Left ventricle myocardium inferior (tissue), 1 donor: ENCODE measurements around the gene TAF1. TPM values are rescaled to one million over a fixed set of nuclear protein-coding genes. Genes with fewer than 3 reads are reported as not detected.
A peak's percentile ranks its signal among the peaks of the same experiment; 100 is the strongest.
"Not testable (repeated sequence)": the region's sequence is repeated elsewhere in the genome, so short reads cannot be mapped to it uniquely, and the experiment has no call there.

Experiments used
- DNase-seq: peaks from one replicate; pipeline ENCODE4 v3.0.0-alpha.2; 2020
- H3K27ac ChIP-seq: fragments of 200-600 bp; replicated peaks from 2 replicates; pipeline ENCODE4 v1.8.0; 2021
- H3K27me3 ChIP-seq: fragments of 200-600 bp; 2 replicates; pipeline ENCODE4 v1.8.0; 2021; ENCODE audit warnings: low read depth
- H3K36me3 ChIP-seq: fragments of 200-600 bp; 2 replicates; pipeline ENCODE4 v1.8.0; 2021
- H3K4me1 ChIP-seq: fragments of 200-600 bp; 2 replicates; pipeline ENCODE4 v1.8.0; 2021
- H3K4me3 ChIP-seq: fragments of 200-600 bp; 2 replicates; pipeline ENCODE4 v1.8.0; 2021; ENCODE audit warnings: mild to moderate bottlenecking, moderate library complexity
- H3K9me3 ChIP-seq: fragments of 200-600 bp; replicated peaks from 2 replicates; pipeline ENCODE4 v1.8.0; 2021
- intact Hi-C: fragments of 100-400 bp; cut with micrococcal nuclease; formaldehyde crosslinking; loops from one replicate; pipeline ENCODE4 v1.11.0; 2022
- total RNA-seq: library from RNA; stranded (reverse); fragmentation: NEBNext Ultra II Directional; extraction: Animal tissue kit (Norgen Biotek cat#: 25700); gene quantifications from one replicate; pipeline ENCODE4 v1.2.1, GENCODE V29; 2021
- TF ChIP-seq, protein P1 (sequence below): fragments of 200-600 bp; IDR thresholded peaks from 2 replicates; pipeline ENCODE4 v1.8.0; 2021; ENCODE audit warnings: antibody characterized with exemption, mild to moderate bottlenecking, borderline replicate concordance
- donor health status: DM: no; HTN: yes; CAD: no; lungs with severe emphysema.

The TAF1 gene
- total RNA-seq, 1 donor from 2014 or later: 15.9 TPM

- intact Hi-C loops: no loop called here
- TF ChIP-seq, protein P1, sequence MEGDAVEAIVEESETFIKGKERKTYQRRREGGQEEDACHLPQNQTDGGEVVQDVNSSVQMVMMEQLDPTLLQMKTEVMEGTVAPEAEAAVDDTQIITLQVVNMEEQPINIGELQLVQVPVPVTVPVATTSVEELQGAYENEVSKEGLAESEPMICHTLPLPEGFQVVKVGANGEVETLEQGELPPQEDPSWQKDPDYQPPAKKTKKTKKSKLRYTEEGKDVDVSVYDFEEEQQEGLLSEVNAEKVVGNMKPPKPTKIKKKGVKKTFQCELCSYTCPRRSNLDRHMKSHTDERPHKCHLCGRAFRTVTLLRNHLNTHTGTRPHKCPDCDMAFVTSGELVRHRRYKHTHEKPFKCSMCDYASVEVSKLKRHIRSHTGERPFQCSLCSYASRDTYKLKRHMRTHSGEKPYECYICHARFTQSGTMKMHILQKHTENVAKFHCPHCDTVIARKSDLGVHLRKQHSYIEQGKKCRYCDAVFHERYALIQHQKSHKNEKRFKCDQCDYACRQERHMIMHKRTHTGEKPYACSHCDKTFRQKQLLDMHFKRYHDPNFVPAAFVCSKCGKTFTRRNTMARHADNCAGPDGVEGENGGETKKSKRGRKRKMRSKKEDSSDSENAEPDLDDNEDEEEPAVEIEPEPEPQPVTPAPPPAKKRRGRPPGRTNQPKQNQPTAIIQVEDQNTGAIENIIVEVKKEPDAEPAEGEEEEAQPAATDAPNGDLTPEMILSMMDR: no peak
- H3K27me3 ChIP-seq: no peaks in the 10 kb centered on the region
- H3K9me3 ChIP-seq: peaks cover 12% of the 10 kb centered on the region
- no peaks in the 10 kb centered on the region for H3K4me1 ChIP-seq
- no peak overlapping the region for H3K4me3 ChIP-seq
- H3K27ac ChIP-seq: no peak overlapping the region
- no peak for DNase-seq
- no peaks in the 10 kb centered on the region for H3K36me3 ChIP-seq
Observed at GRCh38 chrX:71326394-71326793, 39.8 kb upstream of the TAF1 start.

DNA sequence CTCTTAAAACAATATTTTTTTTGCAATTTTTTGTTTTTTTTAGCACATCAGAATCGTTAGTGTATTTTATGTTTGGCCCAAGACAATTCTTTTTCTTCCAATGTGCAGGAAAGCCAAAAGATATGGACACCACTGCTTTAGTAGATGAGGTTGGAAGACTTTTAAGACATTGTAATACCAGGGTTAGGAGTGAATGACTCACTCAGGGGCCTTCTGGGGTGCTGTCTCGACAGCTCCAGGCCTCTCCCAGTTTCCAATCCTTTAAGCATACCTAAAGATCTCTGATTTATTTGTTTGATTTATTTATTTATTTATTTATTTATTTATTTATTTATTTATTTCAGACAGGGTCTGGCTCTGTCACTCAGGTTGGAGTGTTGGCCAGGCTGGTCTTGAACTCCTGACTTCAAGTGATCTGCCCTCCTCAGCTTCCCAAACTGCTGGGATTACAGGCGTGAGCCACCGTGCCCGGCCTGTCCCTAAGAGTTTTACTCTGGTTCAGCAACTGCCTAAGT, 16.9 kb upstream of the TAF1 start:
- H3K27me3 ChIP-seq, H3K4me3 ChIP-seq, H3K9me3 ChIP-seq, DNase-seq, H3K36me3 ChIP-seq, H3K4me1 ChIP-seq, intact Hi-C loops, H3K27ac ChIP-seq: not testable (repeated sequence)

- DNase-seq: not testable (repeated sequence)
Observed at GRCh38 chrX:71349867-71350266, 16.3 kb upstream of the TAF1 start.

DNA sequence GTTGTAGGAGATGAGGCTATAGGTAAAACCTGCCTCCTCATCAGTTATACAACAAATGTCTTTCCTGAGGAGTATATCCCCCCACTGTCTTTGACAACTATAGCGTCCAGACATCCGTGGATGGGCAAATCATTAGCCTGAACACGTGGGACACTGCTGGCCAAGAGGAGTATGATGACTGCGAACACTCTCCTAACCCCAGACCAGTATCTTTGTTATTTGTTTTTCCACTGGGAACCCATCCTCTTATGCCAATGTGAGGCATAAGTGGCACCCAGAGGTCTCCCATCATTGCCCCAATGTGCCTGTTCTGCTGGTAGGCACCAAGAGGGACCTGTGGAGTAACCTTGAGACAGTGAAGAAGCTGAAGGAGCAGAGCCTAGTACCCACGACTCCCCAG, 13.7 kb upstream of the TAF1 start:
- H3K27ac ChIP-seq, H3K4me3 ChIP-seq, H3K36me3 ChIP-seq, H3K9me3 ChIP-seq, H3K27me3 ChIP-seq, intact Hi-C loops, DNase-seq, H3K4me1 ChIP-seq: not testable (repeated sequence)

More at GRCh38 chrX:71349867-71350266, 16.3 kb upstream of the TAF1 start:
- H3K4me1 ChIP-seq, H3K27me3 ChIP-seq, H3K9me3 ChIP-seq, H3K4me3 ChIP-seq, H3K36me3 ChIP-seq, intact Hi-C loops, H3K27ac ChIP-seq: not testable (repeated sequence)

DNA sequence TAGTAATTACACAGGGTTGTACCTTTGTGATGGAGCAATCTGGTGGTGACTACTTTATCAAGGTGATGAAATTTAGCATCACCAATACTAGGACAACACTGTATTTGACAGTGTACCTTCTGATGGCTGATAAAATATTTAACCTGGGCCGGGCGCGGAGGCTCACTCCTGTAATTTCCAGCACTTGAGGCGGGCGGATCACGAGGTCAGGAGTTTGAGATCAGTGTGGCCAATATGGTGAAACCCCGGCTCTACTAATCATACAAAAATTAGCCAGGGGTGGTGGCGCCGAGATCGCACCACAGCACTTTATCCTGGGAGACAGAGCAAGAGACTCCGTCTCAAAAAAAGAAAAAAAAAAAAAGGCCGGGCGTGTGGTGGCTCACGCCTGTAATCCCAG, 1.9 kb upstream of the TAF1 start:
- peaks cover 23% of the 10 kb centered on the region for H3K4me1 ChIP-seq
- H3K4me3 ChIP-seq: no peak overlapping the region
- no peak overlapping the region for H3K27ac ChIP-seq
- H3K36me3 ChIP-seq: no peaks in the 10 kb centered on the region
- TF ChIP-seq, protein P1: no peak
- no peak for DNase-seq
- no peaks in the 10 kb centered on the region for H3K27me3 ChIP-seq
- intact Hi-C loops: no loop called here
- no peaks in the 10 kb centered on the region for H3K9me3 ChIP-seq

- Histone ChIP-seq H3K9me3 (no peaks in the 10 kb centered on the region), H3K27me3 (no peaks in the 10 kb centered on the region), H3K4me1 (peaks cover 23% of the 10 kb centered on the region), H3K36me3 (peaks cover 5% of the 10 kb centered on the region), H3K4me3 (peak overlapping the region; percentile 77), H3K27ac (peak overlapping the region; percentile 92)
- no peak for DNase-seq
- TF ChIP-seq, protein P1: no peak
- intact Hi-C loops: no loop called here
Observed at GRCh38 chrX:71365356-71365874, 742 bp upstream of the TAF1 start.

DNA sequence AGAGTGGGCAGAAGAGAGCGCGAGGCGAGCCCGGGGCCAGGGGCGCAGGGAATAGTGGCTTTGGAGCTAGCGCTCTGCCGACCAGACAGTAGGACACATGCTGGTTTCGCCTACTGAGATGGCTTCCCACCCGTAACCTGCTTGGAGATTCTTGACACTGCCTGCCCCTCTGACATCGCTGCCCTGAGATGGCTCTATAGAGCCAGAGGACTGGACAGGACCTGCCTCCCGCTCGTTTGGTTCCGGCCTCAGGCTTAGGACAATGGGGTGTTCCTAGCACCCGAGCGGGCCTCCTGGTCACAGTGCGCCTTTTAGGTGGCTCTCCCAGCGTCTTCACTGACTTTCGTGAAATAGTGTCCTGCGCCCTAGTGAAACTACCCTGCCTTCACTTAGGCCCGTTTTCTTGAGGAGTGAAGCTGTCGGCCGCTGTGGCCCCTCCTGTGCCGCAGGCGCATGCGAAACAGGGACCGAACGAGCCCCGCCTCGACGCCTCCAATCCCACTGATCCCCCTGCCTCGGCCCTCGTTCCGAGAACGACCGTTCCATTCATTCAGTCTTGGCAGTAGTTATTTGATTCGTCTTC, 608 bp downstream of the TAF1 start:
- peaks cover 9% of the 10 kb centered on the region for H3K36me3 ChIP-seq
- H3K4me3 ChIP-seq: peak overlapping the region; percentile 77
- DNase-seq: peak; percentile 16
- no peaks in the 10 kb centered on the region for H3K27me3 ChIP-seq
- intact Hi-C loops: no loop called here
- H3K9me3 ChIP-seq: no peaks in the 10 kb centered on the region
- TF ChIP-seq, protein P1: no peak
- H3K4me1 ChIP-seq: peaks cover 36% of the 10 kb centered on the region
- H3K27ac ChIP-seq: peak overlapping the region; percentile 92
